ENCODE measurements around the gene SLC49A3.

GRCh38 chr4:708631-708933, 19.6 kb upstream of the SLC49A3 start:
- TF ChIP-seq MAX (IDR thresholded peaks at IDR 0.05) (no peak), ZFX (IDR thresholded peaks at IDR 0.05) (no peak), SIN3A (IDR thresholded peaks at IDR 0.05; ENCODE audit: low read depth) (no peak), CEBPB (IDR thresholded peaks at IDR 0.05; ENCODE audit: low read depth) (no peak)

Data from HCT116 (cell line).